DMS53 treated with DMSO at 0.1 percent for 48 hours (cell line): ENCODE results near the gene DNPH1.
A peak's percentile ranks its signal among the peaks of the same experiment; 100 is the strongest.

ENCODE experiments used
- DNase-seq: peaks from one replicate; lab custom pipeline; 2025; ENCODE audit not compliant: unreplicated experiment; lab: John Stamatoyannopoulos, UW

The DNPH1 gene

DNA sequence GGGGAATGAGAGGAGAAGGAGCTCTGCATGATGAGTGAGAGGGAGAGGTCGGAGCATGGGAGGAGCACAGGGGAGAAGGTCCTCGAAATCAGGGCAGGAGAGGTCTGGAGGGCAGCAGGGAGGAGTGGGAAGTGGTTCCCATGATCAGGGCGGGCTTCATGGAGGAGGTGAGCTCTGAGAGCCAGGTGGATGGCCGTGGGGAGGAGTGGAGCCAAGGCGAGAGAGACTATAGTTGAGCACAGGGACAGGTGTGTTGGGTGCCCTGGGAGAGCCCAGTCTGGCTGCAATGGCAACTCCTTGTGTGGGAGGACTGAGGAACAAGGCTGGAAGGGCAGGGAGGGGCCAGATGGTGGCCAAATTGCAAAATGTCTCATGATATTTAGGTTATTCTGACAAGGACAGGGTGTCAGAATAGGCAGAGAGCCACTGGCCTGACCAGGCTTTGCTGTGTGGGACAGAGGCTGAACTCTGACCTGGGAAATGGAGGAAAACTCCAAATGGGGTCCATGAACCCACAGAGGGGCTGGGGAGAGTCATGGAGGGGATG lies 35.4 kb upstream of the DNPH1 start:
- DNase-seq: no peak

DNA sequence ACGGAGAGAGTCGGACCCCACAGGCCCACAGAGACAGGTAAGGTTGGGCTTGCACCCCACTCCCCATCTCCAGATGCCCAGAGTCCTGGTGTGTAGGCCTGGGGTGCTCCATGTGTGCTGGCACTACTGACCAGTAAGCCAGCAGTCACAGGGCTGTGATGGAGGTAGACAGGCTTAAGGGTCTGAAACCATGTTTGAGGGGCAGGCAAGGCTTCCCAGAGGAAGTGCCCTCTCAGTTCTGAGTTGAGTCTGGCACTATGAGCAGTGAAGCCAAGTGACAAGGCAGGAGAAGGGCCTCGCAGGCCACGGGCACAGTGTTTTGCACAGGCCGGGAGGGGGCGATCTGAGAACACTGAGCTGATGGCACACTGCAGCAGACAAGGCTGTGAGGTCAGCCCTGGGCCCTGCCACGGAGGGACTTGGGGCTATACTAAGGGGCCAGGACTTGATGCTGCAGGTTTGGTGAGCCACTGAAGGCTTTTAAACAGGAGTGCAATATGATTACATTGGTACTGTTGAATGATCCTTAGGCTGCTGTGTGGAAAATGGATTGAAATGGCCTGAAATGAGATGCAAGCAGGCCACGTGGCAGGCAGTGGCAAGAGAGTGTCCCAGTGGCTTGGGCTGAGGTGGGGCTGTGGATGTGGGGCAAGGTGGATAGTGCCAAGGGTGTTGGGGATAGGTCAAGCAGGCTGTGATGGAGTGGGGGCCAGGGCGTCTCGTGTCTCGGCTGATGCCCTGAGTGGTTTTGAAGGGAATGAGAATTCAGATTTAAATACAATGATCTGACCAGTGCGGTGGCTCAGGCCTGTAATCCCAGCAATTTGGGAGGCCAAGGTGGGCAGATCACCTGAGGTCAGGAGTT lies 34.3 kb upstream of the DNPH1 start:
- DNase-seq: peak; percentile 31

- no peak for DNase-seq
These were observed 33.6 kb upstream of the DNPH1 start for GRCh38 chr6:43262780-43263313.

- no peak for DNase-seq
These were observed 32.9 kb upstream of the DNPH1 start for GRCh38 chr6:43262000-43262779.

- no peak for DNase-seq
These were observed 31.9 kb upstream of the DNPH1 start for GRCh38 chr6:43261198-43261597.

GRCh38 chr6:43260791-43261190 lies 31.5 kb upstream of the DNPH1 start:
- DNase-seq: no peak

DNA sequence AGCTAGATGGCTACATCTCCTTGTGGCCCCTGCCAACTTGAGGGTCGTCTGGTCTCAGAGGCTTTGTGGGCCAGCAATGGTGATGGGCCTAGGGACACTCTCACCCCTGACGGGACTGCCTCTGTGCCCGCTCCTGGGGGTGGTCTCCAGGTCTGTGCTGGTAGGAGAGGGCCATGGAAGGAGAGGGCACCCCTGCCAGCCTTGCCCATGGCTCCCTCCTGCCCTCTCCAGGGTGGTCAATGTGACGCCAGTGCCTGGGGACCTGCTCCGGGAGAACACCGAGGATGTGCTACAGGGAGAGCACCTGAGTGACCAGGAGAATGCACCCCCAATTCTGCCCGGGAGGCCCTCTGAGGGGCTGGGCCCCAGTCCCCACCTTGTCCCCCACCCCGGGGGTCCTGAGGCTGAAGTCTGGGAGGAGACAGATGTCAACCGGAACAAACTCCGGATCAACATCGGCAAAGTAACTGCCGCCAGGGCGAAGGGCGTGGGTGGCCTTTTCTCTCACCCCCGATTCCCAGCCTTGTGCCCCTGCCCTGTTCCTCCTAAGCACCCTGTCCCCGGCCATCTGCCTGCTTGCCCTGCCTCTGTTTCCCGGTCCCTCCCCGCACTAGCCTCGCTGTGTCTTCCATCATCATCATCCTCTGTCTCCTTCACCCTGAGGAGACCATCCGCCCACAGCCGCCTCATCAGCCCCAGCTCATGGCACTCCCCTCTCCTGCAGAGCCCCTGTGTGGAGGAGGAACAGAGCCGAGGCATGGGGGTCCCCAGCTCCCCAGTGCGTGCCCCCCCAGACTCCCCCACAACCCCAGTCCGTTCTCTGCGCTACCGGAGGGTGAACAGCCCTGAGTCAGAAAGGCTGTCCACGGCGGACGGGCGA lies 29.8 kb upstream of the DNPH1 start:
- no peak for DNase-seq

DNA sequence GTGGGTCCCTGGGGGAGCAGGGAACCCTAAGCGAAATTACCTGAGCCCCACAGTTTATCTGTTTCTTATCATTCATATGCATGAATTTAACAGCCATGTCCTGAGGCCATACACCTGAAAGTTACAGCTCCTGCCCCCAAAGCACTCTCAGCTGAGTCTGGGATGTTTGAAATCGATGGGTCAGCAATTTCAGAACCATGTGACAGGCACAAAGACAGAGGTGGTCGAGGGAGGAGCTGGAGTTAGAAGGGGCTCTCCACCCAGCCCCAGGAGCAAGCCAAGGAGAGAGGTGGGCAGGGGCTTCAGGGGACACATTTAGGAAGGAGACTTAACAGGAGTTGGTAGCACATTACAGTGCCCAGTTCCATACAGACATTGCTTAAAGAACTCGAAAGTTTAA lies 28.9 kb upstream of the DNPH1 start:
- DNase-seq: no peak

DNA sequence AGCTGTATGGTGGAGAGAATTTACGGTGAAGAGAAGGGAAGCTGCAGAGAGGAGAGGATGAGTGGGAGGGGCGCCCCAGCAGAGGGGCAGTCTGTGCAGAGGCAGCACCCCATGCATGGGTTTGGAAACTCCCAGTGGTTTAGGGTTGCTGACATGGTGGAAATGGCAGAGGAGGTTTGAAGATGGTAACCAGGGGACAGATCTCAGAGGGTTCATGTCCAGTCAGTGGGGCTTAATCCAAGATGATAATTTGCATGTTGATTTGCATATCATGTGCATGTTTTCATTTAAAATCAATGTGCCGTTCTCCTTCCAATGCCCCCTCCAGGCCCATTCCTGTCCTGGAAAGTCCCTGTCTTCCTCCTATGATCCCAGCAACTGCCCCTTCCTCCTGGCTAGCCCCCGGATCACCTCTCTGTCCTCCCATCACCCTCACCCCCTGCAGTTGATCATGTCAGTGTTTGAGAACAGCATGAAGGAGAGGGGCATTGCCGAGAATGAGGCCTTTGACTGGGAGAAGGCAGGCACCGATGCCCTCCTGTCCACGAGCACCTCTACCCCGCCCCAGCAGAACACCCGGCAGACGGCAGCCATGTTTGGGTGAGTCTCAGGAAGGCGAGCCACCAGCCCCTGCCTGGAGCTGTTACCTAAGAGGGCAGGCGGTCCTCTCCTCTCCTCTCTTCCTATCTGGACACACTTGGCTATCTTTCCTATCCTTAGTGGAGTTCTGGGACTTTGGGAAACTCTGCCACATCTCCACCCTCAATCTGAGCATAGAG lies 28.3 kb upstream of the DNPH1 start:
- no peak for DNase-seq

- DNase-seq: no peak
These were observed 27.5 kb upstream of the DNPH1 start for GRCh38 chr6:43256670-43257366.

- DNase-seq: no peak
These were observed 26.2 kb upstream of the DNPH1 start for GRCh38 chr6:43255408-43256054.

- no peak for DNase-seq
These were observed 25.6 kb upstream of the DNPH1 start for GRCh38 chr6:43254846-43255245.

- no peak for DNase-seq
These were observed 25.0 kb upstream of the DNPH1 start for GRCh38 chr6:43254138-43254817.

DNA sequence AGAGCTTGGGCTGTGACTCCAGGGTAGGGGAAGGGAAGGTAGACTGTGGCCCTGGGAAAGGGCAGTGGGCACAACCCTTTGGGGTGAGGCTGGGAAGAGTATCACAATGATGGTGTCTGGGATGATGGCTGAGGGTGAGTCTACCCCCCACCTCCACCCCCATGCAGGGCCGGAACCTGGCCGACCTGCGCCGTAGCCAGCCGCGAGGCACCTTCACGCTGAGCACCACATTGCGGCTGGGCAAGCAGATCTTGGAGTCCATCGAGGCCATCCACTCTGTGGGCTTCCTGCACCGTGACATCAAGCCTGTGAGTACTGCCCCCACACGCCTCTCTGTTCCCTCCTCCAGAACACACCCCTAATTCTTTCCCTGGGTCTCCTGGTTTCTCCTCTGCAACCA lies 24.1 kb upstream of the DNPH1 start:
- DNase-seq: no peak

DNA sequence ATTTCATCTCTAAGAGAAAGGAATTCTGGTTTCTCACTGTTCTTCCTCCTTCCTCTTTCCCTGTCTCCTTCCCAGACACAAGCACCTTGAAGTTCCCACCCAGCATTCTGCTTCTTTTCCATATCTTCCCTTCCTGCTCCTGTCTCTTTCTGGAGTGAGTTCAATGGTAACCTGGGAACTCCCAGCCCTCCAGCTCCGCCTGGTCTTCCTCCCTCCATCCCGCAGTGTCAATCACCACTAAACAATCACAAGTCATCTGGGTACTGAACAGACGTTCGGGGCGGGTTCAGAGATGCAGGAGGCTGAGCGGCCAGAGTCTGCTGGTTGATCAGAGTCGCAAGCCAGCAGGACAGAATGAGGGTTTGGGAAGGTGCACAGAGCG lies 21.7 kb upstream of the DNPH1 start:
- peak; percentile 26 for DNase-seq

GRCh38 chr6:43248791-43249190 lies 19.5 kb upstream of the DNPH1 start:
- no peak for DNase-seq

- no peak for DNase-seq
These were observed 18.8 kb upstream of the DNPH1 start for GRCh38 chr6:43248101-43248500.
